Tibial nerve (tissue), 4 donors: ENCODE measurements around the gene RALY.

Source experiments
- CTCF ChIP-seq, 5 experiments: fragments of 200-600 bp in 3 of 5; fragments of 450-650 bp in 2 of 5; sonication (generic) in 3 of 5; IDR thresholded peaks; one replicate each; pipeline ENCODE4 v1.5.1; 2016 to 2019; ENCODE audit warnings: antibody characterized with exemption in 5 of 5, mild to moderate bottlenecking in 3 of 5, moderate library complexity in 2 of 5
- EP300 ChIP-seq, 2 donors: sonication (generic); formaldehyde crosslinking; IDR thresholded peaks; one replicate each; pipeline ENCODE4 v1.6.1; 2017; ENCODE audit warnings: antibody characterized with exemption in 2 of 2, mild to moderate bottlenecking in 1 of 2
- POLR2A ChIP-seq, 2 donors: fragments of 450-650 bp; IDR thresholded peaks; one replicate each; pipeline ENCODE4 v1.6.1; 2017; ENCODE audit warnings: antibody characterized with exemption in 2 of 2, mild to moderate bottlenecking in 2 of 2, moderate library complexity in 2 of 2

- TF ChIP-seq CTCF (IDR thresholded peaks at IDR 0.05) = no peak
- TF ChIP-seq POLR2A (IDR thresholded peaks at IDR 0.05) = no peak
- no peak for TF ChIP-seq EP300 (IDR thresholded peaks at IDR 0.05)
These were observed 46.7 kb downstream of the RALY start for GRCh38 chr20:34040300-34040995.
